ENCODE measurements around the gene ZNF33B. TPM values are rescaled to one million over a fixed set of nuclear protein-coding genes. Genes with fewer than 3 reads are reported as not detected.

Gene ZNF33B
- total RNA-seq, 1 donor from 2014 or later: 7.9 TPM

GRCh38 chr10:42544945-42545344 lies 93.4 kb downstream of the ZNF33B start:
- Mint-ChIP-seq H3K36me3 (ENCODE audit: low read depth) (peaks cover 60% of the 10 kb centered on the region), H3K27me3 (ENCODE audit: insufficient read depth) (no peaks in the 10 kb centered on the region), H3K4me3 (no peak overlapping the region), H3K27ac (no peak overlapping the region), H3K9me3 (peaks cover 78% of the 10 kb centered on the region), H3K4me1 (ENCODE audit: low read depth) (peaks cover 15% of the 10 kb centered on the region)
- intact Hi-C loops (cut with micrococcal nuclease): no loop called here
- DNase-seq (ENCODE audit: low spot score): no peak

- Mint-ChIP-seq H3K4me1 (ENCODE audit: low read depth) (peaks cover 11% of the 10 kb centered on the region), H3K4me3 (no peak overlapping the region), H3K9me3 (peaks cover 71% of the 10 kb centered on the region), H3K36me3 (ENCODE audit: low read depth) (peaks cover 56% of the 10 kb centered on the region), H3K27ac (no peak overlapping the region), H3K27me3 (ENCODE audit: insufficient read depth) (no peaks in the 10 kb centered on the region)
- intact Hi-C loops (cut with micrococcal nuclease): no loop called here
- no peak for DNase-seq (ENCODE audit: low spot score)
These were observed 94.5 kb downstream of the ZNF33B start for GRCh38 chr10:42543840-42544372.

Other genes with a start within 250 kb of the ZNF33B start
- 35.6 and 36.5 TPM in 2 replicates for gene BMS1, start 144.2 kb upstream of the ZNF33B start, total RNA-seq

Measured in activated T-helper 1 cell treated with anti-CD3 and anti-CD28 coated beads, Interleukin-12 subunit alpha, Interleukin-12 subunit beta, Interleukin-2, Interleukin-4 antibody, amounts not matched to agents 30 ng/mL and 10 ng/mL and 1 ng/mL, durations not matched to agents 14 hours and 24 hours and 36 hours (primary cell).